Suprapubic skin (tissue), 3 donors: Measurements from ENCODE around the gene BCHE.

Experiments
- CTCF ChIP-seq, 2 donors: fragments of 200-600 bp in 1 of 2; fragments of 450-650 bp in 1 of 2; sonication (generic) in 1 of 2; IDR thresholded peaks; one replicate each; pipeline ENCODE4 v1.5.1; 2016 to 2019; ENCODE audit warnings: antibody characterized with exemption in 2 of 2, mild to moderate bottlenecking in 1 of 2, moderate library complexity in 1 of 2
- POLR2AphosphoS5 ChIP-seq, 3 donors: sonication (generic); formaldehyde crosslinking; IDR thresholded peaks; one replicate each; pipeline ENCODE4 v1.6.1; 2017; ENCODE audit warnings: antibody characterized with exemption in 3 of 3

GRCh38 chr3:165759041-165759440 is 78.2 kb downstream of the BCHE start:
- TF ChIP-seq CTCF (IDR thresholded peaks at IDR 0.05) (no peak), POLR2AphosphoS5 (IDR thresholded peaks at IDR 0.05) (no peak)
